GM19467 (cell line): ENCODE data around the gene ANAPC15.

Experiments
- ATAC-seq: cut with Tn5 transposase; IDR thresholded peaks from one replicate; pipeline ENCODE4 v1.9.1; 2021; ENCODE audit warnings: mild to moderate bottlenecking, moderate library complexity; ENCODE audit not compliant: unreplicated experiment

ANAPC15 gene

DNA sequence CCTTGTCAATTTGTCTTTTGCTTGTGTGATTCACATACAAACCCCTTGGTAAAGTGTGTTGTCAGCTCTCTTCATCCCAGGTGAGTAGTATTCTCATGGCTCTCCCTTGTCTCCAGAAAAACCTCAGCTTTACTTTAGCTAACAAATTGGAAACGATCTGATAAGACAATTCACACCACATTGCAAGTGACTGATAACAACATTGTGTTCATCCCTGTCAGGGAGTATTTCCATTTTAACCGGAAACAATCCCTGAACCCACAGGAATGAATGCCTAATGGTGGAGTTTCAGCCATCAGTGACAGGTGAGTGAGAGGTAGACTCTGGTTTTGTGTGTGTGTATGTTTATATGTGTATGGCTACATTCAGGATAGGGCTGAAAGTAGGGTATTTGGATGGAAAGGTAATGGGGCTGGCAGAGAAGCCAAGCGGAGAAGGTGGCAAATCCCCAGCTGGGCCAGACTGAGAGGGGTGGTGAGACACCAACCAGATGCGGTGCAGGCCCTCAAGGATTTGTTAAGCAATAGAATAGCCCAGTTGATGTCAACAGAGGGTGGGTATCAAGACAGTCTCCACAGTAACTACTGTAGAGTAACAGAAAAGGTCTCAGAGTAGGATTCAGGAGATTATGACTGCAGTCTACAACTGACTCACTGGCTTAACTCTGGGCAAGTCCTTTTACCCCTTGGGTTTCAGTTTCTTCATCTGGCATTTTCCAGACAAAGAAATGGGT is 24.3 kb downstream of the ANAPC15 start:
- no peak for ATAC-seq

DNA sequence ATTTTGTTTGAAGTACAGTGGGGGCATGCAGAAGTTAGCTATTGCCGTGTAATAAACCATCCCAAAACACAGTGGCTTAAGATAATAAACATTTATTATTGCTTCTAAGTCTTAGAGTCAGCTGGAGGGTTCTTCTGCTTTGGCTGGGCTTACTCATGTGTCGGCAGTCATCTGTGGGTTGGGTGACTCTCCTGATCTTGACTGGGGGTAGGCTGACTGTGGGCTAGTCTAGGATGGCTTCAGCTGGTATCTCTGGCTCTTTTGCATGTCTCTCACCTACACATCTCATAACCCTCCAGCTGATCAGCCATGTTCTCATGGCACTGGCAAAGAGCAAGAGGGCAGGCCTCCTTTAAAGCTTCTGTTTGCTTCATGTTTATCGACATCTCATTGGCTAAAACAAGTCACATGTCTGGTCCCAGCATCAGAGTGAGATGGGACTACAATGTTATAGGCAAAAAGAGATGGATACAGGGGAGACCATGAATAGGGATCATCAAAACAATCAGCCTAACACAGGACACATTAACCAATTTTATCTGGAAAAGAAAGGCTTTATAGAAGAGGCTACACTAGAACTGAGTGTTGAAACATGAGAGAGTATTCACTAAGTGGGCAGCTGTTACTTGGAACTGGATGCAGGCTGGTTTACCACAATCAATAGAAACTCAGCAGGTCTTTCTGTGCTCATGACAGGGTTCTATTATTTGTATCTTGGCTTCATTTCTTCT is 26.7 kb downstream of the ANAPC15 start:
- ATAC-seq: no peak

- no peak for ATAC-seq
Measured at GRCh38 chr11:72084965-72085364, 27.5 kb downstream of the ANAPC15 start.

GRCh38 chr11:72084076-72084475 is 28.4 kb downstream of the ANAPC15 start:
- no peak for ATAC-seq

GRCh38 chr11:72083414-72083813 is 29.1 kb downstream of the ANAPC15 start:
- no peak for ATAC-seq

DNA sequence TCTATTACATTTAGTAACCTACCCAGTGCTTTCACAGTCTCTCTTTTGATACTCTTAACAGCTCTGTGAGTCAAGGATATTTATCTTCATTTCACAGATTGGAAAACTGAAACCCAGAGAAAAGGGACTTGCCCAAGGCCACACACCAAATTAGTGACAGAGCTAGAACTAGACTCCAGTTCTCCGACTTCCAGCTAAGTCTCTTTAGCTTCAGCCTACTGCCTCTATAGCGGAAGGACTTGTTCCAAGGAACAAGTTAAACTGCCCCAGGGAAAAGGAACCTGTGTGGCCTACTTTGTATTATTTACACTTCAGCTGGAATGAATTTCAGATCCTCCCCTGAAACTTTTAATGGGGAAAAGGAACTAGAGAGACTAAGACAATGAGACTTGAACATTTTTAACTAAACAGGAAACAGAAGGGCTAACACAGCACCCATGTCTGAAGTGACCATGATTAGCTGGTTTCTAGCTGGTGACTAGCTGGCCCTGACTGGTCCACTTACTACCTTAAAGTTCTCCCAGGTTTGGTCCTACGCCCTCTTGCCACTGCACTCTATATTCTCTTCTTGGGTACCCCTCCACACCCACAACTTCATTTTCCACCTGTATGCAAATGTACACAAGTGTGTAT is 30.6 kb downstream of the ANAPC15 start:
- ATAC-seq: no peak

DNA sequence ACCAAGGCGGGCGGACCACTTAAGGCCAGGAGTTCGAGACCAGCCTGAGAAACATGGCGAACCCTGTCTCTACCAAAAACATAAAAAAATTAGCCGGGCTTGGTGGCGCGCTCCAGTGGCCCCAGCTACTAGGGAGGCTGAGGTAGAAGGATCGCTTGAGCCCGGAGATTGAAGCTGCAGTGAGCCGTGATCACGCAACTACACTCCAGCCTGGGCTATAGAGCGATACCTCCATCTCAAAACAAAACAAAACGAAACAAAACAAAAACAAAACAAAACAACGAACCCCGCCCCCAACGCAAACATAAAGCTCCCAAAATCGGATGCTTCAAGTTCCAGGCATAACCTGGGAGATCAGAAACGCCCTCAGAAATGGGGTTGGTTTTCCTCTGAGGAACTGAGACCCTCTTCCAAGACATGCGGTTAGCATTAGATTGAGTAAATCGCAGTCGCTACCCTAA is 31.3 kb downstream of the ANAPC15 start:
- ATAC-seq: no peak

GRCh38 chr11:72080326-72081183 is 31.9 kb downstream of the ANAPC15 start, which contains the start of the genes LRRC51 and NUMA1:
TSS of gene LRRC51 (plus strand) at chr11:72080850. CDS start at chr11:72089084, 8,234 bp downstream.
TSS of gene NUMA1 (minus strand) at chr11:72080542. CDS start at chr11:72035943, 44,599 bp downstream.
- peak; percentile 89 for ATAC-seq

GRCh38 chr11:72079819-72080325 is 32.6 kb downstream of the ANAPC15 start:
- peak; percentile 23 for ATAC-seq

- ATAC-seq: no peak
Measured at GRCh38 chr11:72078477-72078876, 34.0 kb downstream of the ANAPC15 start.

- no peak for ATAC-seq
Measured at GRCh38 chr11:72075756-72076155, 36.7 kb downstream of the ANAPC15 start.

- ATAC-seq: no peak
Measured at GRCh38 chr11:72075109-72075508, 37.4 kb downstream of the ANAPC15 start.

GRCh38 chr11:72072348-72072747 is 40.1 kb downstream of the ANAPC15 start:
- no peak for ATAC-seq

DNA sequence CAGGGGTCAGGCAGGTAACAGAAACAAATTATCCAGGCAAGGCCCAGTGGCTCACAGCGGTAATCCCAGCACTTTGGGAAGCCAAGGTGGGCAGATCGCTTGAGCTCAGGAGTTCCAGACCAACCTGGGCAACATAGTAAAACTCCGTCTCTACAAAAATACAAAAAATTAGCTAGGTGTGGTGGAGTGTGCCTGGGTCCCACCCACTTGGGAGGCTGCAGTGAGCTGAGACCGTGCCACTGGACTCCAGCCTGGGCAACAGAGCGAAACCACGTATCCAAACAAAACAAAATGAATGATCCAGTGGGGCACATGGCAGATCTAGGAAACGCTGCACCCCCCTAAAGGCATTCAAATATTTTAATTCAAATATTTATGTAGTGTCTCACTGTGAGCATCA is 42.0 kb downstream of the ANAPC15 start:
- no peak for ATAC-seq

- no peak for ATAC-seq
Measured at GRCh38 chr11:72069787-72070251, 42.7 kb downstream of the ANAPC15 start.

DNA sequence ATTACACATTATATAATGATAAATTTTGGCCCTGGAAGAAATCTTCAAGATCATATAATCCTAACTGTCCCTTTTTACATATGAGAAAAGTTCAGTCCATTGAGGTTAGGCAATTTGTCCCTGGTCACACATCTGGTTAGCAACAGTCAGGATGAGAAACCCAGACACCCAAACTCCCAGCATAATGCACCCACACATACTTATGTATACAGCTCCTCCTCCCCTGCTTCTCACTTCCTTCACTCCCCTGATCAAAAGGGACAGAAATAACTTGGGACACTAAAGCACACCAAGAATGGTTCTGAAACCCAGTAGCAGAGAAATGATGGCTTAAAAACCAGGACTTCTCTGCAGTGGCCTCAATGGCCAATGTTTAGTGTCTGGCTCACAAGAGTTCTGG is 43.3 kb downstream of the ANAPC15 start:
- no peak for ATAC-seq

DNA sequence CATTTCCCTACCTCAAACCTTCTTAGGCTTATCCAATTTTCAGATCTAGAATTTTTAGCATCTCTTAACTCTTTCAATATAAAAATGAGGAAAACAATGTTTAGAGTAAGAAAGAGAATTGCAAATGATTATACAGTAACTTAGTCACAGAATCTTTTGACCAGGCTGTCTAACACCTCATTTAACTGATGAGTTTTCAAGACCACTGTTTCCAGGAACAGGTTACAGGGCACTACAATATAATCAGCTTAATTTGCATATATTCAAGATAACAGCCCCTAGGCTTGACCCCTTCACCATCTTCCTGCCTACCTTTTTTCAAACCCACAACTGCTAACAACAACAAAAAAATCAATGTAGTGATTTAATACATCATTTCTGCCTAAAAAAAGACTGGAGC is 44.8 kb downstream of the ANAPC15 start:
- no peak for ATAC-seq

DNA sequence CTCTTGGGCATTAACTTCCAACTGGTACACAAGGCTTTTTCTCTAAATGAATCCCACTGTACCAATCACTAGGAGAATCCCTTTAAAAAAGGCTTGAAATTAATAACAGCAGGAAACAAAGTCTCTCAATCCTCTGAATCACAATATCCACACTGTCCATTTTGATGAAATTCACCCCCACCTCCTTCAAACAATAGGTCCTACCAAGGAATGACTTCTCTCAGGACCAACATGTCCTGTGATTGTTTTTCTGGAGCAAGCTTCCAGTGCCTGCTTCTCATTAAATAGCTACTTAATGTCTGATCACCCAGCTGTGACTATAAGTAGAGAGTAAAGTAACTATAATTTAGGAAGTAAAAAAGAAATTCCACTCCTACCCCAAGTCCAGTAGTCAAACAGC is 45.2 kb downstream of the ANAPC15 start:
- no peak for ATAC-seq

DNA sequence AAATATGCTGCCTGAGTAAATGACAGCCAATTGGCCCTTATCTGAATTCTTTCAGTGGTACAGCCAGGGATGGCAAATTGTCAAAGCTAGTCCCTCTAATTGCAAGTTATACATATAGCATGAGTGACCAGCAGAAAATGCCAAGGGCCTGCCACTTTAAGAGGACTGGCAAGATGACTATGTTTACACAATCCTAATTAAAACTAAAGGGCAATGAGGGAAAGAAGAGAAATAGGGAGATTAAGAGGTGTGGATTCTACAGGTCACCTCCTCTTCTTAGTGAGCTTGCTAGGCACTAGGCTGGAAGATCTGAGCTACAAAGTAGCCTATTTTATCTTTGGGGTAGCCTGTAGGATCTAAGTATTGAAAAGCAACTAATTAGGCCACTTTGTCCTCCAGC is 45.6 kb downstream of the ANAPC15 start:
- no peak for ATAC-seq

DNA sequence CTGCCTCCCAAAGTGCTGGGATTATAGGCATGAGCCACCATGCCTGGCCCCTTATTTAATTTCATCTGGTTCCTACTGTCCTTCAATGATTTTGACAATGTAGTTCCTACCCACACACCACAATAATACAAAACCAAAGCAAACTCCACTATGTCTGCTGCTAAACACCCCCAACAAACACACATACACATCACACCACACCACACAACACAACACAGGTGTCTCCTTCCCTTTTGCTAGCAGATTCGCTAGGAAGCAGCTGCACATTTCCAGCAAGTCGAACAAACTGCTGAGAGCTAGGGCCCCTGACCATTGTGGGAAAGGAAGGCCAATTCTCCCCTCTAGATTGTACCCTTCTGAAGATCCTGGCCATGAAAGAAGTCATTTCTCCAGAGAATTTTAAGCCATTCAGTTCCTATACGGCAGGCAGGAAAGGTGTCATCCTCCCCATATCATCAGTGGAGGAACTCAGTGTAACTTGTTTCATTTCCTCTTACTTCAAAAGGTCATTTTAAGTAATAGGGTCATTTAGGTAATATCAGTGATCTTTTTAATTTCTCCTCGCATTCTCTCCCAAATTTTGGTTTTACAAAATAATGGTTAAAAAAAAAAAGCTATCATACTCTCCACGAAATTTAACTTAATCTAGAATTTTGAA is 50.6 kb downstream of the ANAPC15 start:
- ATAC-seq: no peak
